ENCODE data around the gene CFHR1. TPM values are rescaled to one million over a fixed set of nuclear protein-coding genes. Genes with fewer than 3 reads are reported as not detected.
A peak's percentile ranks its signal among the peaks of the same experiment; 100 is the strongest.
"Not testable (repeated sequence)": the region's sequence is repeated elsewhere in the genome, so short reads cannot be mapped to it uniquely, and the experiment has no call there.

CFHR1 gene
- polyA plus RNA-seq, 1 donor (not counting 4 experiments of a cell fraction or from before 2014, with no cell fraction given): not detected

DNA sequence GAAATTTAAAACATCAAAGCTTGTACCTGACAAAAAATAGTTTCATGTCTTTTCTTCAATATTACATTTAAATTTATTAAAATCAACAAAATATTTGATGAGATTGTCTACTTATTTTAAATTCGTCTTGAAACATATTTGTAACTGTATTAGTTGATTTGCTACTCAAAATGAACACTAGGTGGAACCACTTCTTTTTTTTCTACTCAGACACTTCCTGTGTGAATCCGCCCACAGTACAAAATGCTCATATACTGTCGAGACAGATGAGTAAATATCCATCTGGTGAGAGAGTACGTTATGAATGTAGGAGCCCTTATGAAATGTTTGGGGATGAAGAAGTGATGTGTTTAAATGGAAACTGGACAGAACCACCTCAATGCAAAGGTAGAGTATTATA lies 8.3 kb downstream of the CFHR1 start:
- H3K9ac ChIP-seq (ENCODE audit: control insufficient read depth, extremely low read depth, insufficient read depth, low read length); H3K36me3 ChIP-seq (ENCODE audit: control insufficient read depth in 2 of 2, extremely low read depth in 1 of 2, insufficient read depth in 2 of 2, low read length in 2 of 2); H3K4me3 ChIP-seq (ENCODE audit: control insufficient read depth in 2 of 3, extremely low read depth in 1 of 3, insufficient read depth in 2 of 3, low read depth in 1 of 3, low read length in 3 of 3); H3K27ac ChIP-seq (ENCODE audit: control insufficient read depth, insufficient read depth, low read length); dilution Hi-C loops (cut with MboI; ENCODE audit: extremely low pct_ligation_motif_present, low sequenced_read_pairs); H3K79me2 ChIP-seq (ENCODE audit: control insufficient read depth, insufficient read depth, low read length); H2AFZ ChIP-seq (ENCODE audit: control insufficient read depth, low read length); H3K4me2 ChIP-seq (ENCODE audit: control insufficient read depth, extremely low read depth, insufficient read depth, low read depth, low read length); FAIRE-seq; H3K27me3 ChIP-seq (ENCODE audit: control insufficient read depth, extremely low read depth, insufficient read depth, low read length); H4K20me1 ChIP-seq (ENCODE audit: control insufficient read depth, extremely low read depth, insufficient read depth, low read length); H3K9me1 ChIP-seq (ENCODE audit: control insufficient read depth, extremely low read depth, insufficient read depth, low read length); H3K4me1 ChIP-seq (ENCODE audit: control insufficient read depth, extremely low read depth, insufficient read depth, low read length); H3K9me3 ChIP-seq (ENCODE audit: control insufficient read depth, low read depth, low read length): not testable (repeated sequence)
- peak; percentile 1 for DNase-seq (ENCODE audit: low read depth, low spot score)

DNA sequence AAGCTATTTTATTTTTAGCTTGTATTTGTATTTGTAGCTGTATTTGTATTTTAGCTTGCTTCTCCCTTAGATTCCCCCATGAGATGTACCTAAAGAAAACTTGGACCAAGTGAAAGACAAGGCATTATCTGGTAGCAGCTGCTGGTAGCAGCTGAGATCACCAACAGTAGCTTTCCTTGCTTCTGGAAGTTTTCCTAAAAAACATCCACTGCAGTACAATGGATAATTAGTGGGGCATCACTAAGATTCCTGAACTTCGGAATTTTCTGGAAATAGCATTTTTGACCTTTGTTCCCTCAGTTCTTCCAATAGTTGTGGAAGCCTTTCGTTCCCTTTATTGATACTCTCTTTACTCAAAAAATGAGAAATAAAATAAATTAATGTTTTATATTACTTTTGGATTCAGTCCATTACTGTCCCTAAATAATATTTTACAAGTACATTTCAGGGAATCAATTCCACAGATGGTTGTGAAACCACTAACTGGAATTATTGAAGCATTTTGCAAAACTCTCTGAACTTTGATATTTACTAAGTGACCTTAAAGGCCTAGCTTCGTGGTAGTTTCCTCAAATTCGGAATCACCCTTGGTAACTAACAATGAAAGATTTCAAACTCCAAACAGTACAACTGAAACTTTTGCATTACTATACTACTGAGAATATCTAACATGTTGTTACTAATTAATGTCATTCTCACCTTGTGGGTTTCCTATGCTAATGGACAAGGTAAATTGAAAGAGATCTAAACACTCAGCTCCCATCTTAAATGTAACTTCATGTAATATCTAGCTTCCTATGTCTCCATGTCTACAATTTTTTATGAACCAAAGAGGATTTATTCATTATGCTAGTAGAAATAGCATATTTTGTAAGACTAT lies 30.3 kb downstream of the CFHR1 start:
- not testable (repeated sequence) for H3K9me1 ChIP-seq (ENCODE audit: control insufficient read depth, extremely low read depth, insufficient read depth, low read length); FAIRE-seq

DNA sequence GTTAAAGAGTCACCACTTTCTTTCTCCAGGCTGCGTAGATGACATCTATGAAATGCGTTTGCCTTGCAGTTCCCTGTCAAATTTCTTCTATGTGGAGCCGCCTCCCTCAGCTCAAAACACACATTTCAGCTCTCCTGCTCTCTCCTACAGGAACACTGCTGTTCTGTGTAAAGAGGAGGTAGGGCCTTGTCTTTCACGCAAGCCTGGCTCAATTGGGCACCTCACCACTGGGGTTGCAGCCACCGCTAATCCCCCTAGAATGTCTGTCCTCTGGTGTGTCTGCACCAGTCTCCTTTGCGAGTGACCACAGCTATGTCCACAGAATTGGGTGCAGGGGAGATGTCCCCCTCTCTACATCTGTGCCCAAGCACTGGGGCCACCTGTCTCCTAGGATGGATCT lies 36.5 kb downstream of the CFHR1 start:
- H3K9ac ChIP-seq (ENCODE audit: control insufficient read depth, extremely low read depth, insufficient read depth, low read length): no peak overlapping the region
- no peak overlapping the region for H3K4me3 ChIP-seq (ENCODE audit: control insufficient read depth in 2 of 3, extremely low read depth in 1 of 3, insufficient read depth in 2 of 3, low read depth in 1 of 3, low read length in 3 of 3)
- TF ChIP-seq EZH2 (IDR thresholded peaks at IDR 0.05; ENCODE audit: low read length): no peak
- TF ChIP-seq, protein P1, sequence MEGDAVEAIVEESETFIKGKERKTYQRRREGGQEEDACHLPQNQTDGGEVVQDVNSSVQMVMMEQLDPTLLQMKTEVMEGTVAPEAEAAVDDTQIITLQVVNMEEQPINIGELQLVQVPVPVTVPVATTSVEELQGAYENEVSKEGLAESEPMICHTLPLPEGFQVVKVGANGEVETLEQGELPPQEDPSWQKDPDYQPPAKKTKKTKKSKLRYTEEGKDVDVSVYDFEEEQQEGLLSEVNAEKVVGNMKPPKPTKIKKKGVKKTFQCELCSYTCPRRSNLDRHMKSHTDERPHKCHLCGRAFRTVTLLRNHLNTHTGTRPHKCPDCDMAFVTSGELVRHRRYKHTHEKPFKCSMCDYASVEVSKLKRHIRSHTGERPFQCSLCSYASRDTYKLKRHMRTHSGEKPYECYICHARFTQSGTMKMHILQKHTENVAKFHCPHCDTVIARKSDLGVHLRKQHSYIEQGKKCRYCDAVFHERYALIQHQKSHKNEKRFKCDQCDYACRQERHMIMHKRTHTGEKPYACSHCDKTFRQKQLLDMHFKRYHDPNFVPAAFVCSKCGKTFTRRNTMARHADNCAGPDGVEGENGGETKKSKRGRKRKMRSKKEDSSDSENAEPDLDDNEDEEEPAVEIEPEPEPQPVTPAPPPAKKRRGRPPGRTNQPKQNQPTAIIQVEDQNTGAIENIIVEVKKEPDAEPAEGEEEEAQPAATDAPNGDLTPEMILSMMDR (optimal IDR thresholded peaks at IDR 0.05 in 1 of 3, IDR thresholded peaks at IDR 0.05 in 1 of 3, conservative IDR thresholded peaks at IDR 0.05 in 1 of 3; ENCODE audit: extremely low read depth in 1 of 3, insufficient read depth in 2 of 3, low read length in 3 of 3): no peak
- no peaks in the 10 kb centered on the region for H4K20me1 ChIP-seq (ENCODE audit: control insufficient read depth, extremely low read depth, insufficient read depth, low read length)
- no peaks in the 10 kb centered on the region for H3K79me2 ChIP-seq (ENCODE audit: control insufficient read depth, insufficient read depth, low read length)
- no peak for DNase-seq (ENCODE audit: low read depth, low spot score)
- H3K9me1 ChIP-seq (ENCODE audit: control insufficient read depth, extremely low read depth, insufficient read depth, low read length): no peaks in the 10 kb centered on the region
- no peaks in the 10 kb centered on the region for H3K9me3 ChIP-seq (ENCODE audit: control insufficient read depth, low read depth, low read length)
- no peak overlapping the region for H3K27ac ChIP-seq (ENCODE audit: control insufficient read depth, insufficient read depth, low read length)
- no peaks in the 10 kb centered on the region for H3K27me3 ChIP-seq (ENCODE audit: control insufficient read depth, extremely low read depth, insufficient read depth, low read length)
- dilution Hi-C loops (cut with MboI; ENCODE audit: extremely low pct_ligation_motif_present, low sequenced_read_pairs): no loop called here
- H3K36me3 ChIP-seq (ENCODE audit: control insufficient read depth in 2 of 2, extremely low read depth in 1 of 2, insufficient read depth in 2 of 2, low read length in 2 of 2): no peaks in the 10 kb centered on the region
- no peaks in the 10 kb centered on the region for H3K4me1 ChIP-seq (ENCODE audit: control insufficient read depth, extremely low read depth, insufficient read depth, low read length)
- no peak for FAIRE-seq
- H2AFZ ChIP-seq (ENCODE audit: control insufficient read depth, low read length): no peak overlapping the region
- H3K4me2 ChIP-seq (ENCODE audit: control insufficient read depth, extremely low read depth, insufficient read depth, low read depth, low read length): no peak overlapping the region

More for the DNA sequence above, 30.3 kb downstream of the CFHR1 start:
- DNase-seq (ENCODE audit: low read depth, low spot score); H3K4me3 ChIP-seq (ENCODE audit: control insufficient read depth in 2 of 3, extremely low read depth in 1 of 3, insufficient read depth in 2 of 3, low read depth in 1 of 3, low read length in 3 of 3); H3K4me1 ChIP-seq (ENCODE audit: control insufficient read depth, extremely low read depth, insufficient read depth, low read length); H3K9ac ChIP-seq (ENCODE audit: control insufficient read depth, extremely low read depth, insufficient read depth, low read length); H2AFZ ChIP-seq (ENCODE audit: control insufficient read depth, low read length); H3K27ac ChIP-seq (ENCODE audit: control insufficient read depth, insufficient read depth, low read length); H3K9me3 ChIP-seq (ENCODE audit: control insufficient read depth, low read depth, low read length); H3K36me3 ChIP-seq (ENCODE audit: control insufficient read depth in 2 of 2, extremely low read depth in 1 of 2, insufficient read depth in 2 of 2, low read length in 2 of 2); H3K4me2 ChIP-seq (ENCODE audit: control insufficient read depth, extremely low read depth, insufficient read depth, low read depth, low read length); H3K27me3 ChIP-seq (ENCODE audit: control insufficient read depth, extremely low read depth, insufficient read depth, low read length); H3K79me2 ChIP-seq (ENCODE audit: control insufficient read depth, insufficient read depth, low read length); H4K20me1 ChIP-seq (ENCODE audit: control insufficient read depth, extremely low read depth, insufficient read depth, low read length); dilution Hi-C loops (cut with MboI; ENCODE audit: extremely low pct_ligation_motif_present, low sequenced_read_pairs): not testable (repeated sequence)

All from keratinocyte (primary cell).